HCT116 (cell line): Measurements from ENCODE around the gene PCLO. TPM values are rescaled to one million over a fixed set of nuclear protein-coding genes. Genes with fewer than 3 reads are reported as not detected.

Experiments
- ATAC-seq: fragments of 200-7000 bp; cut with Tn5 transposase; 2 replicates; pipeline ENCODE4 v1.9.1; 2020; ENCODE audit warnings: mild to moderate bottlenecking, moderate library complexity
- BruUV-seq: library from RNA; stranded (reverse); fragments of 400-500 nt; replicated peaks from 2 replicates; lab custom pipeline; 2021; lab: Mats Ljungman, UMichigan
- CTCF ChIA-PET: fragments of 300-600 bp; sonication (Branson Sonifier 250); formaldehyde crosslinking; loops from one replicate; lab custom pipeline; 2021; ENCODE audit warnings: antibody characterized with exemption; lab: Charles Lee
- POLR2A ChIA-PET: fragments of 300-600, 350-600 bp; sonication (Branson Sonifier 250); formaldehyde crosslinking; loops from one replicate; lab custom pipeline; 2021; ENCODE audit warnings: antibody characterized with exemption; lab: Charles Lee
- RAD21 ChIA-PET, 2 experiments: fragments of 300-600 bp; sonication (Branson Sonifier 250); formaldehyde crosslinking; loops; one replicate each; lab custom pipeline; 2023; ENCODE audit warnings: low total read pairs in 2 of 2; ENCODE audit not compliant: uncharacterized antibody in 2 of 2, unreplicated experiment in 2 of 2, low non-redundant PET in 1 of 2; lab: Charles Lee
- DNase-seq: peaks from one replicate; pipeline ENCODE4 v3.0.0-alpha.2; 2010; ENCODE audit warnings: low read depth, low spot score
- H2AFZ ChIP-seq: fragments of 200-600 bp; shearing (Covaris generic), sonication (generic); 2 replicates; pipeline ENCODE4 v1.6.1; 2017; ENCODE audit warnings: low read depth, mixed run types, mixed read lengths, antibody characterized with exemption, low read length; ENCODE audit not compliant: poor library complexity, severe bottlenecking
- H3K27ac ChIP-seq: 2 replicates; pipeline ENCODE4 v1.5.1; 2012; ENCODE audit warnings: low read depth, low read length
- H3K27me3 ChIP-seq: fragments of 200-600 bp; sonication (generic); 2 replicates; pipeline ENCODE4 v1.6.1; 2016; ENCODE audit warnings: mixed run types, low read length, mixed read lengths; ENCODE audit not compliant: insufficient read depth
- H3K36me3 ChIP-seq, 2 experiments: fragments of 200-500 bp in 1 of 2; fragments of 200-600 bp in 1 of 2; sonication (Bioruptor generic) in 1 of 2; sonication (generic) in 1 of 2; 2 replicates each; pipeline versions ENCODE4 v1.5.1 to v1.6.1; 2014 to 2016; ENCODE audit warnings: low read length in 2 of 2, inconsistent platforms in 1 of 2, mixed read lengths in 1 of 2, mixed run types in 1 of 2; ENCODE audit not compliant: insufficient read depth in 2 of 2, control insufficient read depth in 1 of 2
- H3K4me1 ChIP-seq, 2 experiments: fragments of 200-600 bp in 1 of 2; sonication (generic) in 1 of 2; 2 replicates each; pipeline versions ENCODE4 v1.5.1 to v1.6.1; 2012 to 2017; ENCODE audit warnings: low read length in 2 of 2, inconsistent platforms in 1 of 2, mild to moderate bottlenecking in 1 of 2, mixed read lengths in 1 of 2, mixed run types in 1 of 2, moderate library complexity in 1 of 2; ENCODE audit not compliant: insufficient read depth in 2 of 2, control insufficient read depth in 1 of 2
- H3K4me2 ChIP-seq: fragments of 200-600 bp; sonication (generic); 2 replicates; pipeline ENCODE4 v1.6.1; 2017; ENCODE audit warnings: mixed run types, low read length, mixed read lengths
- H3K4me3 ChIP-seq, 2 experiments: fragments of 200-600 bp in 1 of 2; sonication (generic) in 1 of 2; replicated peaks in 1 of 2; 2 replicates each; pipeline ENCODE4 v1.5.1; 2011 to 2016; ENCODE audit warnings: low read length in 2 of 2, control low read depth in 1 of 2, low read depth in 1 of 2, mild to moderate bottlenecking in 1 of 2, mixed read lengths in 1 of 2, mixed run types in 1 of 2
- H3K79me2 ChIP-seq: fragments of 200-600 bp; sonication (generic); 2 replicates; pipeline ENCODE4 v1.6.1; 2017; ENCODE audit warnings: mild to moderate bottlenecking, mixed run types, low read length, moderate library complexity, mixed read lengths; ENCODE audit not compliant: insufficient read depth
- H3K9ac ChIP-seq: fragments of 200-600 bp; sonication (generic); 2 replicates; pipeline ENCODE4 v1.6.1; 2016; ENCODE audit warnings: low read length, mixed read lengths
- H3K9me2 ChIP-seq: fragments of 200-600 bp; sonication (generic), shearing (Covaris generic); 2 replicates; pipeline ENCODE4 v1.6.1; 2017; ENCODE audit warnings: mixed run types, mild to moderate bottlenecking, moderate library complexity; ENCODE audit not compliant: insufficient read depth
- H3K9me3 ChIP-seq, 2 experiments: fragments of 200-500 bp in 1 of 2; fragments of 200-600 bp in 1 of 2; sonication (Bioruptor generic) in 1 of 2; sonication (generic) in 1 of 2; 2 replicates each; pipeline ENCODE4 v1.6.1; 2014 to 2017; ENCODE audit warnings: low read length in 2 of 2, mixed read lengths in 2 of 2, inconsistent platforms in 1 of 2, low read depth in 1 of 2, mild to moderate bottlenecking in 1 of 2, mixed run types in 1 of 2, moderate library complexity in 1 of 2; ENCODE audit not compliant: control insufficient read depth in 1 of 2, insufficient read depth in 1 of 2
- H4K20me1 ChIP-seq: fragments of 200-600 bp; sonication (generic), shearing (Covaris generic); 2 replicates; pipeline ENCODE4 v1.6.1; 2017; ENCODE audit warnings: mixed run types, mild to moderate bottlenecking, moderate library complexity; ENCODE audit not compliant: insufficient read depth
- ELF1 ChIP-seq: IDR thresholded peaks from 2 replicates; pipeline ENCODE4 v1.6.1; 2012; ENCODE audit warnings: low read depth, borderline replicate concordance
- EZH2 ChIP-seq: fragments of 200-600 bp; sonication (generic); IDR thresholded peaks from 2 replicates; pipeline ENCODE4 v1.6.1; 2017; ENCODE audit warnings: antibody characterized with exemption, mixed run types
- EZH2phosphoT487 ChIP-seq: fragments of 200-600 bp; IDR thresholded peaks from 2 replicates; pipeline ENCODE4 v1.6.1; 2018; ENCODE audit warnings: antibody characterized with exemption, borderline replicate concordance
- POLR2A ChIP-seq: IDR thresholded peaks from 2 replicates; pipeline ENCODE4 v1.7.0; 2011; ENCODE audit warnings: borderline replicate concordance; ENCODE audit not compliant: insufficient read depth, insufficient read length; ENCODE audit errors: extremely low read depth
- POLR2AphosphoS5 ChIP-seq: IDR thresholded peaks from 2 replicates; pipeline ENCODE4 v1.6.1; 2011; ENCODE audit warnings: mild to moderate bottlenecking, low read depth, low read length, moderate library complexity
- RAD21 ChIP-seq: IDR thresholded peaks from 2 replicates; pipeline ENCODE4 v1.6.1; 2012; ENCODE audit warnings: low read depth, mild to moderate bottlenecking
- SIN3A ChIP-seq: IDR thresholded peaks from 2 replicates; pipeline ENCODE4 v1.6.1; 2012; ENCODE audit warnings: low read depth
- SP1 ChIP-seq: IDR thresholded peaks from 2 replicates; pipeline ENCODE4 v1.6.1; 2012; ENCODE audit warnings: low read depth
- SRF ChIP-seq: IDR thresholded peaks from 2 replicates; pipeline ENCODE4 v1.6.1; 2012; ENCODE audit warnings: low read depth
- TCF7L2 ChIP-seq: IDR thresholded peaks from 2 replicates; pipeline ENCODE4 v1.7.0; 2011; ENCODE audit warnings: borderline replicate concordance, inconsistent platforms; ENCODE audit not compliant: insufficient read depth, insufficient read length; ENCODE audit errors: extremely low read depth
- YY1 ChIP-seq: IDR thresholded peaks from 2 replicates; pipeline ENCODE4 v1.6.1; 2011; ENCODE audit warnings: low read length, low read depth, moderate library complexity, mild to moderate bottlenecking; ENCODE audit not compliant: insufficient replicate concordance; ENCODE audit errors: extremely low read depth
- intact Hi-C: fragments of 100-400 bp; cut with micrococcal nuclease; formaldehyde crosslinking; loops from 2 replicates; pipeline ENCODE4 v1.10.0; 2022
- total RNA-seq: library from RNA; stranded (reverse); gene quantifications from one replicate; pipeline ENCODE4 v1.2.1, GENCODE V29; 2021; ENCODE audit not compliant: unreplicated experiment
- TF ChIP-seq, protein P1 (sequence below): IDR thresholded peaks from 2 replicates; pipeline ENCODE4 v1.6.1; 2012; ENCODE audit warnings: low read depth
- TF ChIP-seq, protein P2 (sequence below): IDR thresholded peaks from 2 replicates; pipeline ENCODE4 v1.6.1; 2012
- TF ChIP-seq, protein P3 (sequence below): IDR thresholded peaks from 2 replicates; pipeline ENCODE4 v1.6.1; 2012
- TF ChIP-seq, protein P4 (sequence below), 3 experiments: fragments of 200-600 bp in 1 of 3; sonication (generic) in 1 of 3; IDR thresholded peaks in 2 of 3; conservative IDR thresholded peaks in 1 of 3; 2 replicates each; pipeline ENCODE4 v1.5.1; 2012 to 2017; ENCODE audit warnings: low read depth in 2 of 3, low read length in 2 of 3, antibody characterized with exemption in 1 of 3, borderline replicate concordance in 1 of 3, control low read depth in 1 of 3, mild to moderate bottlenecking in 1 of 3, mixed read lengths in 1 of 3, mixed run types in 1 of 3, moderate library complexity in 1 of 3; ENCODE audit not compliant: insufficient read depth in 1 of 3

The PCLO gene
- total RNA-seq, 1 experiment from 2014 or later, result 2.4 TPM

DNA sequence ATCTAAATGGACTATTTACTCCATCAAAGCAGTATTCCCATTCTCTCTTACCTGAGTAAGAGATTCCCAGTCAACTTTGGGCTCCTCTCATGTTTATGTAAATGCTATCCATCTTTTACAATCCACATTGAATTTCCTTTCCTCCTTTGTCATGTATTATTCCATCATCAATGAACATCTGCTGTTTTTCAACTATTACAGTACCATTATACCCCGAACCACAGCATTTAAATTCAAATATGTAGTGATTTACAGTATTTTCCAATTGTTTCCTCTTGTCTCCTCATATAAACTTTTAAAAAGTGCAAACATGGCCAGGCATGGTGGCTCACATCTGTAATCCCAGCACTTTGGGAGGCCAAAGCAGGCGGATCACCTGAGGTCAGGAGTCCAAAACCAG is 20.3 kb downstream of the PCLO start:
- Histone ChIP-seq H3K36me3 (no peaks in the 10 kb centered on the region), H4K20me1 (no peaks in the 10 kb centered on the region), H2AFZ (no peak overlapping the region), H3K4me2 (no peak overlapping the region), H3K4me1 (no peaks in the 10 kb centered on the region), H3K9me2 (no peaks in the 10 kb centered on the region), H3K27me3 (no peaks in the 10 kb centered on the region), H3K27ac (no peak overlapping the region), H3K4me3 (no peak overlapping the region), H3K9ac (no peak overlapping the region), H3K9me3 (no peaks in the 10 kb centered on the region)
- ChIA-PET POLR2A (no interaction called here), CTCF (no interaction called here), RAD21 (no interaction called here)
- DNase-seq, result no peak
- intact Hi-C loops, result no loop called here
- no peak for ATAC-seq
- BruUV-seq, result no TSS peak
- TF ChIP-seq, protein P1, sequence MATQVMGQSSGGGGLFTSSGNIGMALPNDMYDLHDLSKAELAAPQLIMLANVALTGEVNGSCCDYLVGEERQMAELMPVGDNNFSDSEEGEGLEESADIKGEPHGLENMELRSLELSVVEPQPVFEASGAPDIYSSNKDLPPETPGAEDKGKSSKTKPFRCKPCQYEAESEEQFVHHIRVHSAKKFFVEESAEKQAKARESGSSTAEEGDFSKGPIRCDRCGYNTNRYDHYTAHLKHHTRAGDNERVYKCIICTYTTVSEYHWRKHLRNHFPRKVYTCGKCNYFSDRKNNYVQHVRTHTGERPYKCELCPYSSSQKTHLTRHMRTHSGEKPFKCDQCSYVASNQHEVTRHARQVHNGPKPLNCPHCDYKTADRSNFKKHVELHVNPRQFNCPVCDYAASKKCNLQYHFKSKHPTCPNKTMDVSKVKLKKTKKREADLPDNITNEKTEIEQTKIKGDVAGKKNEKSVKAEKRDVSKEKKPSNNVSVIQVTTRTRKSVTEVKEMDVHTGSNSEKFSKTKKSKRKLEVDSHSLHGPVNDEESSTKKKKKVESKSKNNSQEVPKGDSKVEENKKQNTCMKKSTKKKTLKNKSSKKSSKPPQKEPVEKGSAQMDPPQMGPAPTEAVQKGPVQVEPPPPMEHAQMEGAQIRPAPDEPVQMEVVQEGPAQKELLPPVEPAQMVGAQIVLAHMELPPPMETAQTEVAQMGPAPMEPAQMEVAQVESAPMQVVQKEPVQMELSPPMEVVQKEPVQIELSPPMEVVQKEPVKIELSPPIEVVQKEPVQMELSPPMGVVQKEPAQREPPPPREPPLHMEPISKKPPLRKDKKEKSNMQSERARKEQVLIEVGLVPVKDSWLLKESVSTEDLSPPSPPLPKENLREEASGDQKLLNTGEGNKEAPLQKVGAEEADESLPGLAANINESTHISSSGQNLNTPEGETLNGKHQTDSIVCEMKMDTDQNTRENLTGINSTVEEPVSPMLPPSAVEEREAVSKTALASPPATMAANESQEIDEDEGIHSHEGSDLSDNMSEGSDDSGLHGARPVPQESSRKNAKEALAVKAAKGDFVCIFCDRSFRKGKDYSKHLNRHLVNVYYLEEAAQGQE, result no peak
- TF ChIP-seq POLR2AphosphoS5, result no peak
- no peak for TF ChIP-seq ELF1
- TF ChIP-seq, protein P2, sequence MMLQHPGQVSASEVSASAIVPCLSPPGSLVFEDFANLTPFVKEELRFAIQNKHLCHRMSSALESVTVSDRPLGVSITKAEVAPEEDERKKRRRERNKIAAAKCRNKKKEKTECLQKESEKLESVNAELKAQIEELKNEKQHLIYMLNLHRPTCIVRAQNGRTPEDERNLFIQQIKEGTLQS, result no peak
- TF ChIP-seq, protein P3, sequence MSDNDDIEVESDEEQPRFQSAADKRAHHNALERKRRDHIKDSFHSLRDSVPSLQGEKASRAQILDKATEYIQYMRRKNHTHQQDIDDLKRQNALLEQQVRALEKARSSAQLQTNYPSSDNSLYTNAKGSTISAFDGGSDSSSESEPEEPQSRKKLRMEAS, result no peak
- TF ChIP-seq, all 23 proteins: peak for 0
- no peaks in the 10 kb centered on the region for H3K79me2 ChIP-seq

DNA sequence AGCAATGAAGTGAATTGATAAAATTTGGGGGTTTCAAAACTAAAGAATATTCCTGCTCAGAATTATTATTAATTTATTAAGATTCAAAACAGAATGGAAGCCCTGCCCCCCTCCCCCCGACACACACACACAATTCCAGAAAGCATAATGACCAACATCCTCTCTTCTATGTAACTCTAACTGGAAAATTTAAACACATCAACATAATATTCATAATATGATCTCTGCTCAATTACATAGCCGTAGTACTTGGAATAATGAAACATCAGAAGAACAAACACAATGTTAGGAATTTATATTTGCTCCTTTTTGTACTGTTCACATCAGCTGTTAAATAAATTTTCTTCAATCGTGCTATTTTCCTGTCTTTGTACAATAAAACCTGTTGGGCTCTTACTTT is 20.8 kb downstream of the PCLO start:
- DNase-seq (no peak), ATAC-seq (no peak)
- no peaks in the 10 kb centered on the region for H3K79me2 ChIP-seq
- CTCF ChIA-PET, result no interaction called here
- no peak overlapping the region for H3K27ac ChIP-seq
- BruUV-seq, result no TSS peak
- no peak overlapping the region for H2AFZ ChIP-seq
- H3K4me3 ChIP-seq, result no peak overlapping the region
- H3K4me1 ChIP-seq, result no peaks in the 10 kb centered on the region
- H3K27me3 ChIP-seq, result no peaks in the 10 kb centered on the region
- POLR2A ChIA-PET, result no interaction called here
- RAD21 ChIA-PET, result no interaction called here
- no peaks in the 10 kb centered on the region for H4K20me1 ChIP-seq
- no peak overlapping the region for H3K9ac ChIP-seq
- H3K9me3 ChIP-seq, result no peaks in the 10 kb centered on the region
- no peaks in the 10 kb centered on the region for H3K36me3 ChIP-seq
- intact Hi-C loops, result no loop called here
- H3K4me2 ChIP-seq, result no peak overlapping the region
- no peaks in the 10 kb centered on the region for H3K9me2 ChIP-seq
- TF ChIP-seq SRF (no peak), RAD21 (no peak), SP1 (no peak), SIN3A (no peak), YY1 (no peak), POLR2A (no peak), TCF7L2 (no peak), EZH2 (no peak), EZH2phosphoT487 (no peak)
- TF ChIP-seq, protein P4, sequence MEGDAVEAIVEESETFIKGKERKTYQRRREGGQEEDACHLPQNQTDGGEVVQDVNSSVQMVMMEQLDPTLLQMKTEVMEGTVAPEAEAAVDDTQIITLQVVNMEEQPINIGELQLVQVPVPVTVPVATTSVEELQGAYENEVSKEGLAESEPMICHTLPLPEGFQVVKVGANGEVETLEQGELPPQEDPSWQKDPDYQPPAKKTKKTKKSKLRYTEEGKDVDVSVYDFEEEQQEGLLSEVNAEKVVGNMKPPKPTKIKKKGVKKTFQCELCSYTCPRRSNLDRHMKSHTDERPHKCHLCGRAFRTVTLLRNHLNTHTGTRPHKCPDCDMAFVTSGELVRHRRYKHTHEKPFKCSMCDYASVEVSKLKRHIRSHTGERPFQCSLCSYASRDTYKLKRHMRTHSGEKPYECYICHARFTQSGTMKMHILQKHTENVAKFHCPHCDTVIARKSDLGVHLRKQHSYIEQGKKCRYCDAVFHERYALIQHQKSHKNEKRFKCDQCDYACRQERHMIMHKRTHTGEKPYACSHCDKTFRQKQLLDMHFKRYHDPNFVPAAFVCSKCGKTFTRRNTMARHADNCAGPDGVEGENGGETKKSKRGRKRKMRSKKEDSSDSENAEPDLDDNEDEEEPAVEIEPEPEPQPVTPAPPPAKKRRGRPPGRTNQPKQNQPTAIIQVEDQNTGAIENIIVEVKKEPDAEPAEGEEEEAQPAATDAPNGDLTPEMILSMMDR (IDR thresholded peaks at IDR 0.05 in 2 of 3, conservative IDR thresholded peaks at IDR 0.05 in 1 of 3; ENCODE audit: borderline replicate concordance in 1 of 3, insufficient read depth in 1 of 3, low read depth in 2 of 3, low read length in 2 of 3), result no peak
- TF ChIP-seq, protein P2, result no peak
